ENCODE data around the gene NDUFA11.

The NDUFA11 gene

DNA sequence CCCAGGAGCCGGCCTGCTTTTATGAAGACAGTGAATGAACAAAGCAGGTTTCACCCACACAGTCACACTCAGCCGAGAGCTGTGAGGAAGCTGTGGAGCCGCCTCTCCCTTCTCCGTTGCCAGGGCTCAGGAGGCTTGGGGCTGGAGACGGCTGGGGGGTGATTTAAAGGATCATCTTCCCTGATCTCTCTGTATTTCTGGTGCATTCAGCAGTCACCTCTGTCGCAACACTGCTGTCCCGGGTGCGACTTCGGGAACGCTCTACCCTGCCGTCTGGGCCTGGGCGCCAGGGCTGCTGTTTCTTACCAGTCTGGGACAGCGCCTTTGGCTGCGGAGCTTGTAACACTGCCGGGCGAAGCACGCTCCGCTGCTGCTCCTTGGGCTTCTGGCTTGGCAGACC is 28.6 kb upstream of the NDUFA11 start:
- DNase-seq: no peak

DNA sequence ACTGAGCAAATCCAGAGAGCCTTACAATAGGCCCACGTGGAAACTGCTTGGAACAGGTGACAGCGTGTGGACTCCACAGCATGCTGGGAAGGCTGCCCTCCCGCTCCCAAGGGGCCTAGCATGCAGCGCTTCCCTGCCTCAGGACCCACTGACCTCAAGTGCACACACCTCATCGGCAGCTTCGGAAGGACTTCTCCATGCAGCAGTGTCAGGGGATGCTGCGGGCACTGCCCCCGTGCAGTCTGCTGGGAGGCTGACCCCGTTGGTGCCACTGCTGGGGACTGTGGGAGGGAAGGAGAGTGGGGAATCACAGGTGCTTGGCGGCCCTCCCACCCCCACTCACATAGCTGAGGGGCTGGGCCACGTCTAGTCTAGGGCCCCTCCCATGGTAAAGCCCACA is 27.7 kb upstream of the NDUFA11 start:
- DNase-seq: no peak

DNA sequence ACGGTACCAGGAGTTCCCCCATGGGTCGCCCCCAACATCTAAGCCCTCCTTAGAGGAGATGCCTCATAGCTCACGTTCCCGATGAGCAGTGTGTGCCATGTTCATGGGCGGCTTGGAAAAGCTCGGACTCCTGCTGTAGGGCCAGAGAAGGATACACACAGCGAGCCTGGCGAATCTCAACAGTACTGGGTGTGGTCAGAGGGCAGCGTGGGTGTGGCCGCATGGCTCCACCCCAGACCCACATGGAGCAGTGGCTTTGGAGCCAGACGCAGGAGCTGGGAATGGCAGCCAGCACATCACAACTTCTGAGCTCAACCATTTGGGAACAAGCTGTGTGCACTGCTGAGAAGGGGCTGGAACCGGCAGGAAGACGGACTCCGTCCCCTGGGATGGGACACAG is 26.0 kb upstream of the NDUFA11 start:
- no peak for DNase-seq

DNA sequence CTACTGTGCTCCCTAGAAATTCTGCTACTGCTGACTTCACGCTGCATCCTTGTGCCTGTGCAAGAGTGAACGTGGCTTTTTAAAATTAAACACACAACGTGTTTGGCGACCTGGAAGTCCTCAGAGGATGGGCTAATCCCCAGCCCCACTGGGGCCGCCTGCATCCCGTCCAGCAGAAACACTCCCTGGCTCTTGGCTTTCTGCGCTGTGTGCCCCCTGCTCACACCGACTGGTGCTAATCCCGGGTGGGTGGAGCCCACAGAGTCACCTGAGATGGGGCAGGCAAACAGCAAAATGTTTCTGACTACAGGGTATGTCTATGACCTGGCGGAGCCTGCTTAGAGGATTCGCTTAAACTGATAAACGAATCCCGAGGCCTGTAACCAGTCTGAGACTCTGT is 25.6 kb upstream of the NDUFA11 start:
- DNase-seq: no peak

DNA sequence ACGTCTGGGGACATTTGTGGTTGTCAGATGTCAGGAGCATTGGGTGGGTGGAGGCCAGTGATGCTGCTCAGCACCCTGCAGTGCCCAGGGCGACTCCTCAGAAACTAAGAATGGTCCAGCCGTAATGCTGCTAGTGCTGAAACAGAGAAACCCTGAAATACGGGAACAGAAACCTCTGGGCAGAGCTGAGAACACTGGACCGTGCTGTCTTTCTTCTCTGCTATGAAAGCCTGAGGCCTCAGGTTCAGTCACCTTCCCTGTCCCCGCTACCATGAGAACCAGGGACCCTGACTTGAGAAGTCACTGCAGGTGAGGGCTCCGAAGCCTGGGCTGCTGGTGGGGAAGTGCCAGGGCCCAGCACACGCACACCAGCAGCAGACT is 23.8 kb upstream of the NDUFA11 start:
- no peak for DNase-seq

DNA sequence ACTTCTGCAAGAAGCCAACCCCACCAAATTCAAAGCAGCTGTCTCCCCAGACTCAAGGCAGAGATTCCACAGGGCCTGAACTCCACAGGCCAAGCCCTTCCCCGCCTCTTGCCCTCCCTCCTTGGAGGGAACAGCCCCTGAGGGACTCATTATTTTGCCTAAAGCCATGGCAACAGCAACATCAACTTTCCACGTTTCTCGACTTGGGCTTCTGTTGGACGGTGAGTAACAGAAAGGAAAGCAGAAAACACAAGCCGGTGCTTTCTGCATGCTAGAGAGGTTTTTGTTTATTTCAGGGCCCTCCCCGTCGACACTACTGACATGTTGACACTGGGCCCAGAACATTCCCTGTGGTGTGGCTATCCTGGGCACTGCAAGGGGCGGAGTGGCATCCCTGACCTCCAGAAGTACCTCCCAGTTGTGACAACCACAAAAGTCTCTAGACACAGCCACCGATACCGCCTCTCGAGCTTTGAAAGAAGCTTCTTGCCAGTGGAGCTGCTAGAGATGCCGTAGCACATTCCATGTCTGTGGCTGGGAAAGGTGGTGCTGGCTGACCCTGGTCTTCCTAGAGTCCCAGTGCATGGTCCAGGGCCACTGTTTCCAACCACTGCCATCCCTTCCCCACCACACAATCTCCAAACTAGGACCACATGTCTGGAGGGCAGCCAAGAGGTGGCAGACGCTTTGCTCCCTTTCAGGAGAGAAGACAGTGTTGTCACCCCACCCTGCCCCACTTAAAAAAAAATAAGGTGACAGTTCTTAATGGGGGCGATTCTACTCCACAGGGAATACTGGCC is 23.3 kb upstream of the NDUFA11 start:
- no peak for DNase-seq

DNA sequence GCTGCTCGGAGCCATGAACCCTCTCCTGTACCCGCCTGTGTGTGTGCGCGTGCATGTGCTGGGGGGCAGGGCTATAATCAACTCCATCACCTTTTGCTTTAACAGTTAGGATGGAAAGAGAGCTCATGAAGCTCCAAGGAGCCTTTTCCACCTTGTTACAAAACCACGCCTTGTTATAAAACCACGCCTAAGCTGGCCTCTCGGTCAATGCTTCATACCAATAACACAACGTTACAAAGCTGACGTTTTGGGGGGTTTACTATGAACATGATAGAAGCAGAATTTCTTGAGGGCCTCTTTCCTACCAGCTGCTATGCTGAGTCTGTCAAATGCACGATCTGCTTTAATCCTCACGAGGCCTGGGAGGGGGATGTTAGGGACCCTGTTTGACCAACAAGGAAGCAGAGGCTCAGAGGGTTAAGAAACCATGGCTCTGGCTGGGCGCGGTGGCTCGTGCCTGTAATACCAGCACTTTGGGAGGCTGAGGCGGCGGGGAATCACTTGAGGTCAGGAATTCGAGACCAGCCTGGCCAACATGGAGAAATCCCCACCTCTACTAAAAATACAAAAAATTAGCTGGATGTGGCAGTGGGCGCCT is 22.3 kb upstream of the NDUFA11 start:
- no peak for DNase-seq

DNA sequence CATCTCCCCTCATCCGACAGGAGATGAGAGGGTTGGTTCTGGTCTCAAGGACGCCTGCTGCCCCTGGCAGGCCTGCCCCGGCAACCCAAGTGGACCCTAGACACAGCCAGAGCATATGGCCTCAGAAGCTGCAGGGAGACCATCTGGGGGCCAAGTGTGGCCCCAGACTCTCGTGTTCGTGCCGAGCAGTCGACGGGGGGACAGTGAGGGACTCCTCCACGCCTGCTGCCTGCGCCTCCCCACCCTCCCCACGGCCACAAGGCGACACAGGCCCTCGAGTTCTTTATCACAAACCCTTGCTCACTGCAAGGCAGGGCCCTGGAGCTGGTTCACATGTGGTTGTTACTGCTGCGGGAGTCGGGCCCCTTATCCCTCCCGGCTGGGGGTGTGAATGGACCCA is 19.8 kb upstream of the NDUFA11 start:
- DNase-seq: no peak

DNA sequence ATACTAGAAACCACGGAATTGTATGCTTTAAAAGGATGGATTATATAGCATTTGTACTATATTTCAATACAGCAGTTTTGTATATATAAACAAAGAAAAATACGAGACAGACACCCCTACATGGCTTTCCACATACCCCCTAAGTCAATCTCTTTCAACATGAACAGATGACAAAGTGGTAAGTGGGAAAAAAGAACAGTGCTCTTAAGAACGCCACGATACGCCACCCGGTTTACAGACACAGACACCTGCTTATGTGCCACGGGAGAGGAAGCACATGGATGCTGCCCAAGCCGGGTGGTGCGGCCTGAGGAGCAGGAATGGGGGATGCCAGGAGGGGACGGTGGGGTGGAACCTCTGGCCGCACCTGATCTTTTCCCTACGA is 18.6 kb upstream of the NDUFA11 start:
- DNase-seq: no peak

DNA sequence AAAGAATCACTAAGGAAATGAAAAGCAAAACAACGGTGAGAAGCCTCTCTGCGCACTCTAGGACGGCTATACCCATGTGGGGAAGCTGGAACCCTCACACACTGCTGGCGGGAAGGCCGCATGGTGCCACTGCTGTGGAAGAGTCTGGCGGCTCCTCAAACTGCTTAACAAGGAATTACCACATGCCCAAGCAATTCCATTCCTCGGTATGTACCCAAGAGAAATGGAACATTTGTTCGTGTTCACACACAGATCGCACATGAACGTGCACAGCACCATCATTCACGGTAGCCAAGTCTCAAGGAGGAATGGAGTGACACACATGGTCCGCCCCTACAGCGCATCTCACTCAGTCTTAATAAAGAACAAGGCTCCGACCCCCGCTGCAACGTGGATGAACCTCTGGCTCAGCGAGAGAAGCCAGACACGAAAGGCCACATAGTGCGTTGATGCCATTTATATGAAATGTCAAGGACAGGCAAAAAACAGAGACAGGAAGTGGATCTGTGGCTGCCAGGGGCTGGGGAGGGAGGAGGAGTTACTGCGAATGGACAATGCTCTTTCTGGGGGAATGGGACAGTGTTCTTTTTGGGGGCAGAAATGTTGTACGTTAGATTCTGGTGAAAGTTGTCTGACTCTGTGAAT is 18.0 kb upstream of the NDUFA11 start:
- DNase-seq: no peak

DNA sequence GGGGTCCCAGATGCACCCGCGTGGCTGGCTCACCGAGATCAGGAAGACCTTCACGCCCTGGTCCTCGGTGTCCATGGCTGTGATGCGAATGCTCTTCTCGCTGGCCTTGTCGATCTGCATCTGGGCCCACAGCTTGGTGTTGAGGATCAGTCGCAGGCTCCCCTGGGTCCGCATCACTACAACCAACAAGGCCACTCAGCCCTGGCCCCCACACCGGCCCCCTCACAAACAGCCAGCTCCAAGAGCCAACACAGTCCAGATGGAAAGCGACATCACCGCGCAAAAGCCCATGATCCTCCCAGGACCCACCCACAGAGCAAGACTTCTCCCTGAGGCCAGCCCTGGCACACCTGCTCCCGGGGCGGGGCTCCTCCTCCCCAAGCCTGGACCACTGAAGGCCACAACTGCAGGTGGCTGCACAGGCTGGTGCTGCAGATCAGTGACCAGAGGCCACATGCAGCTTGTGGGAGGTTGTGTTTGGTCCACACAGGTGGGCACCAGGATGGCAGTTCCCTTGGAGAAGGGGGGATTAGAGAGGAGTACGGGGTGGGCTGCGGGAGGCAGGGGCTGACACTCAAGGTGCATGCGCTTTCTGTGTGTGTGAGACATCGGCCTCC is 15.0 kb upstream of the NDUFA11 start:
- DNase-seq: no peak

DNA sequence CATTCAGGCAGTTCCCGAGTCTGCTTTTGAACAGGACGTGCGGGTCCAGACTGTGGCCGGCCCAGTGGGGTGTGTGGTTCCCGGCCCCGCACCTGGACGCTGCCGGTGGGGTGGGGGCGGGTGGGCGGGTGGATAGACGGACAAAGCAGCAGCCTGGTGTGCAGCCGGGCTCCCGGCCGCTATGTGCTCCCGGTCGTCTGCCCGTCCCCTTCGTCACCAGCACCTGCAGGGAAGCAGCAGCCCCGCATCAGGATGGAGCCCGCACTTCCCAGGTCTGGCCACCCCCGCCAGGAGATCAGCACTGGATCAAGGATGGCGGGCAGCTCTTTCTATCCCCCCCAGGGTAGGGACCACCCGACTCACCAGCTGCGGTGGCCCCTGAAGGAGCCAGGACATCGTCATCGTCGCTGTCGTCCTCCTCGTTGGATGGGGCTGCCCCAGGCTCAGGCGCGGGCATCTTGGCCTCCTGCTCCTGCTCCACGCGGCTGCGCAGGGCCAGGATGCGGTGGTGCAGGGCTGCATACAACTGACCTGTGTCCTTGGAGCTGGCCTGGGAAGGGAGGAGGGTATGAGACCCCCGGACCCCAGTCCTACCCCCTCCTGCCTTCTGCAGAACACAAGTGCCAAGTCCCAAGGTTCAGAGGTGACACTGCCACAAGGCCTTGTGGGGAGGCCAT is 14.0 kb upstream of the NDUFA11 start:
- no peak for DNase-seq

DNA sequence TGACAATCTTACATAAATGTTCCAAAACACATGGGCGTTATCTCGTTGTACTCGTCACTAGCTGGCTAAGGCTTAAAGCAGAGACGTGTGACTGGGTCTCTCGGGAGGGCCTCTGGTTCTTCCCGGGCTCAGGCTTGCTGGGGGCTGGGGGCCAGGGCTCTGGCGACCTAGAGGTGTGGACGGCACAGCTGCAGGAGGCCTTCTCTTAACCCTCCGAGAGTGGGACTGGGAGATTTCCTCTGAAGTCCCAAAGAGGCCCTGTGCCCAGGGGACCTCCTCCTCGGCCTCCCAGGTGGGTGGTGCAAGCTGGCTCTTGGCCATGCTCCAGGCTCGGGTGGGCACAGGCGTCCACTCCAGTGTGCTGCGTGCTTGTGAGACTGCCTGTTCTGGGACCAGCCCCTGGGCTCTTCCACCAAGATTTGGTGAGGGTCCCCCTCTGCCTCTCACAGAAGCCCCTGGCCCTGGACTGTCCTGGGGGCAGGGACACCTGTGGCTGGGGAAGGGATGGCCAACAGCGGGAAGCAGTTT is 12.7 kb upstream of the NDUFA11 start:
- DNase-seq: no peak

DNA sequence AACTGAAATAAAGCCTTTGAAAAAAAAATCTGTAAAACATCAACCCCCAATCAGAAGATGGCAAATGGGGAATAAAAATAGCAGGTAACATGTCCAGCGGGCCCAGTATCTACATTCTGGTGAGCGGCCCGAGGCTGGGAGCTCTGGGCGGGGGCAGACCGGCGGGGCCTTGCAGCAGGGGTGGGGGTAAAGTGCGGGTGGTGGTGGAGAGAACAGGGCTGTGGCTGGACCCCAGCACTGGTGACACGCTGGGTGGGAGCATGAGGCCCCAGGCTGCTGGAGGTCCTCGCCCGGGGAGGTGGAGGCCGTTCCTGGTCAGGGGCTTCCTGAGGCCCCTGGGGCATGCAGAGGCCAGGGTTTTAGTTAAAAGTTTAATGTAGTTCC is 12.2 kb upstream of the NDUFA11 start:
- no peak for DNase-seq

DNA sequence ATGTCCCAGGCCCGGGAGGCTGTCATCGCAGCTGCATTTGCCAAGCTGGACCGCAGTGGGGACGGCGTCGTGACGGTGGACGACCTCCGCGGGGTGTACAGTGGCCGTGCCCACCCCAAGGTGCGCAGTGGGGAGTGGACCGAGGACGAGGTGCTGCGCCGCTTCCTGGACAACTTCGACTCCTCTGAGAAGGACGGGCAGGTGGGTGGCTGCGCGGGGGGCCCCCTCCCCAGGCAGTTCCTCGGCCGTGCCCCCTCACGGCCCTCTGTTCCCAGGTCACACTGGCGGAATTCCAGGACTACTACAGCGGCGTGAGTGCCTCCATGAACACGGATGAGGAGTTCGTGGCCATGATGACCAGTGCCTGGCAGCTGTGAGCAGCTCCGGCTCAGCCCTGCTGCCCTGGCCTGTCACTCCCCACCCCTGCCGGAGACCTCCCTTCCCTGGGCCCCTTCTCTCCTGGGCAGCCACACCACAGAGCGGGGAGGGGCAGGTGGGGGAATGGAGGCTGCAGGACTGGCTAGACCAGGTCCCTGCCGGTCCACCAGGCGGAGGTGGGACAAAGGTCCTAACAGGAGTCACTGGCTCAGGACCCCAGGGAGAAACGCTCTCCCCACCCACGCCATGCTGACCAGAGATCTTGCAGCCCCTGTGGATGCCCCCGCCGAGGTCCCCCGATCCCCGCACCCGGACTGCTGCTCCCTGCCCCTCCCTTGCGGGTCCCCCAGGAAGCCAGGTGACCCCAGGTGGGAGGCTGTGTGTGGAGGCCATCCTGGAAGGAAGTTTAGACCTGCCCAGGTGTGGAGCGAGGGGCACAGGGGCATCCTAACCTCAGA is 11.6 kb upstream of the NDUFA11 start:
- DNase-seq: no peak

DNA sequence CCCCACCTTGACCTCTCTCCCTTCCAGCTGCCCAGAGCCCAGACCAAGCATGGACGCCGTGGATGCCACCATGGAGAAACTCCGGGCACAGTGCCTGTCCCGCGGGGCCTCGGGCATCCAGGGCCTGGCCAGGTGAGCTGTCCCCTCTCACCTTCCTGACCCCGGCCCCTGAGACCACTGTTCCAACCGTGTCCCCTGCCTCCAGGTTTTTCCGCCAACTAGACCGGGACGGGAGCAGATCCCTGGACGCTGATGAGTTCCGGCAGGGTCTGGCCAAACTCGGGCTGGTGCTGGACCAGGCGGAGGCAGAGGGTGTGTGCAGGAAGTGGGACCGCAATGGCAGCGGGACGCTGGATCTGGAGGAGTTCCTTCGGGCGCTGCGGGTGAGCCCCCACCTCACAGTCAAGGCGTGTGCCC is 10.8 kb upstream of the NDUFA11 start:
- no peak for DNase-seq

DNA sequence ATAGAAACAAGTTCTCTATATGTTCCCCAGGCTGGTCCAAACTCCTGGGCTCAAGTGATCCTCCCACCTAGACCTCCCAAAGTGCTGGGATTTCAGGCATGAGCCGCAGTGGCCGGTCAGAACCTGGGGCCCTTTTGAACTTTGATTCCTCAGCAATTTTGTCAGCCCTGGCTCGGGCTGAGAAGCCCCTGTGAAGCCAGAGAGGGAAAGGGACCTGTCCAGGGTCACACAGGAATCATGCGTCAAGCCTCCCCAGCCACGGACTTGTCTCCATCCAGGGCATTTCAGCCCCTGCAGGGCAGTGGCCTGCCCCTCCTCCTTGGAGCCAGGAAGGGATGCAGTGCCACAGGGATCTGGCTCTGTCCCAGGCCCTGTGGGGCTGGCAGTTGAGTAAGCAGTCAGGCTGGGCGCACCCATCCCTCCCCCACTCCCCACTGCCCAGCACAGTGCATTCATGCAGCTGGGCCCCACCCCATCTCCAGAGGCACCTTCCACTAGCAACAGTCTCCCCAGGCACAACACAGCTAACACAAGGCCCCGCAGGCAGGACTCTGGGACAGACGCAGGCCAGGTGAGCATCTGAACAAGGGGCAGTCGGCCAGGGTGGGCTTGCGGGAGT is 10.3 kb upstream of the NDUFA11 start, which contains the start of gene CAPS:
TSS of gene CAPS (plus strand) at position 516 of the 619 bp plus-strand sequence. CDS start 153 bp downstream, outside the sequence.
- DNase-seq: no peak

DNA sequence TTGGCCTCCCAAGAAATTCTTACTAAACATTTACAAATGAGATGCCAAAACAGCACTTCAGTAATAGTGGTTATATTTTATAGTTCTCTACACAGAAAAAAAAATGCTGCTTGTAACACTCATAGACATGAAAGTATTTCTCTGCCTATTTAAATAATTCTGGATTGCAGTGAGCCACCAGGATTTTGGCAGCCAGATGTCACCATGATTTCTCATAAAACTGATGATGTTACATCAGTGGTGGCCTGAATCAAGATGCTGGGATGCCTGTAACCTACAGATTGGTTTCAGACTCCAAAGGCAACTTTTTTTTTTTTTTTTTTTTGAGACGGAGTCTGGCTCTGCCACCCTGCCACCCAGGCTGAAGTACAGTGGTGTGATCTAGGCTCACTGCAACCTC is 7.8 kb upstream of the NDUFA11 start:
- no peak for DNase-seq

DNA sequence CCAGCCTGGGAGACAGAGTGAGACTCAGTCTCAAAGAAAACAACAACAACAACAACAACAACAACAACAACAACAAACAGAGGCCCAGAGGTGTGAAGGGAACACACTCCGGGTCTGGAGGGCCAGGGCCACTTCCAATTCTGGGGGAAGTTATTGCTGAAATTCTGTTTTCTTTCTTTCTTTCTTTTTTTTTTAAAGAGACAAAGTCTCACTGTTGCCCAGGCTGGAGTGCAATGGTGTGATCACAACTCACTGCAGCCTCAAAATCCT is 7.0 kb upstream of the NDUFA11 start:
- DNase-seq: no peak

DNA sequence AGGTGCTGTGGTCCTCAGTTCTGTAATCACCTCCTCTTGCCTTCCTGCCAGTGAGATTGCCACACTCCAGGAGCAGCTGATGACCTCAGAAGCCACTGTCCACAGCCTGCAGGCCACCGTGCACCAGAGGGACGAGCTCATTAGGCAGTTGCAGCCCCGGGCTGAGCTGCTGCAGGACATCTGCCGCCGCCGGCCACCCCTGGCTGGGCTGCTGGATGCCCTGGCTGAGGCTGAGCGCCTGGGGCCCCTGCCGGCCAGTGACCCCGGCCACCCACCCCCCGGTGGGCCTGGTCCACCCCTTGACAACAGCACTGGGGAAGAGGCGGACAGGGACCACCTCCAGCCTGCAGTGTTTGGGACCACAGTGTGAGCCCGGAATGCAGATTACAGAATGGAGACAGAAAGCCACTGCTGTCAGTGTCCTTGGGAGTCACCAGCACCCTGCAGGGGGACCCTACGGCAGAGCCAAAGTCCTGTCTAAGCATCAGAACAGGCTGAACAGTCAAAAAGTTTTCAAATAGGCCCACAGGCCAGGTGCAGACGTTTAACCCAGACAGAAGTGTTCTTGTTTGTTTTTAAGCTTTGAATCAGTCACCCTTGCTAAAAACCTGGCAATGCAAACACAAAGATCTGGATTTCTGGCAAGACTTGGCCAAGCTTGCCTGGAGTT is 5.3 kb upstream of the NDUFA11 start:
- no peak for DNase-seq

DNA sequence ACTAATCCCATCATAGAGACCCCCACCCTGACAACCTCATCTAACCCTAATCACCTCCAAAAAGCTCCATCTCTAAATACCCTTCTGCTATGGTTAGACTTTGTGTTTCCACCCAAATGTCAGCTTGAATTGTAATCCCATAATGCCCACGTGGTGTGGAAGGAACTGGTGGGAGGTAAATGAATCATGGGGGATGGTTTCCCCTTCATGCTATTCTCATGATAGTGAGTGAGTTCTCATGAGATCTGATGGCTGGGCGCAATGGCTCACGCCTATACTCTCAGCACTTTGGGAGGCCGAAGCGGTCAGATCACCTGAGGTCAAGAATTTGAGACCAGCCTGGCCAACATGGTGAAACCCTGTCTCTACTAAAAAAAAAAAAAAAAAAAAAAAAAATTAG is 3.7 kb upstream of the NDUFA11 start:
- DNase-seq: no peak
